MM.1S (cell line): ENCODE measurements around the gene NINL.

Source experiments
- EZH2phosphoT487 ChIP-seq: fragments of 300-600 bp; sonication (generic); IDR thresholded peaks from 2 replicates; pipeline ENCODE4 v1.6.1; 2018; ENCODE audit warnings: antibody characterized with exemption, low read length
- TF ChIP-seq, protein P1 (sequence below): fragments of 300-600 bp; sonication (generic); IDR thresholded peaks from 2 replicates; pipeline ENCODE4 v1.5.1; 2016; ENCODE audit warnings: antibody characterized with exemption, low read length, mixed read lengths

DNA sequence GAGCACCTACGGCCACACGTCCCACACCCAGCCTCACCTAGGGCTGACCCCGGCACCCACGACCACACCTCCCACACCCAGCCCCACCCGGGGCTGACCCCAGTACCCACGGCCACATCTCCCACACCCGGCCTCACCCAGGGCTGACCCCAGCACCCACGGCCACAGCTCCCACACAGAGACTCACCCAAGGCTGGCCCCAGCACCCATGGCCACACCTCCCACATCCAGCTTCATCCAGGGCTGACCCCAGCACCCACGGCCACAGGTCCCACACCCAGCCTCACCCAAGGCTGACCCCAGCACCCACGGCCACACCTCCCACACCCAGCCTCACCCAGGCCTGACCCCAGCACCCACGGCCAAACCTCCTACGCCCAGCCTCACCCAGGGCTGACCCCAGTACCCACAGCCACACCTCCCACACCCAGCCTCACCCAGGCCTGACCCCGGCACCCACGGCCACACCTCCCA is 36.7 kb downstream of the NINL start:
- TF ChIP-seq, protein P1, sequence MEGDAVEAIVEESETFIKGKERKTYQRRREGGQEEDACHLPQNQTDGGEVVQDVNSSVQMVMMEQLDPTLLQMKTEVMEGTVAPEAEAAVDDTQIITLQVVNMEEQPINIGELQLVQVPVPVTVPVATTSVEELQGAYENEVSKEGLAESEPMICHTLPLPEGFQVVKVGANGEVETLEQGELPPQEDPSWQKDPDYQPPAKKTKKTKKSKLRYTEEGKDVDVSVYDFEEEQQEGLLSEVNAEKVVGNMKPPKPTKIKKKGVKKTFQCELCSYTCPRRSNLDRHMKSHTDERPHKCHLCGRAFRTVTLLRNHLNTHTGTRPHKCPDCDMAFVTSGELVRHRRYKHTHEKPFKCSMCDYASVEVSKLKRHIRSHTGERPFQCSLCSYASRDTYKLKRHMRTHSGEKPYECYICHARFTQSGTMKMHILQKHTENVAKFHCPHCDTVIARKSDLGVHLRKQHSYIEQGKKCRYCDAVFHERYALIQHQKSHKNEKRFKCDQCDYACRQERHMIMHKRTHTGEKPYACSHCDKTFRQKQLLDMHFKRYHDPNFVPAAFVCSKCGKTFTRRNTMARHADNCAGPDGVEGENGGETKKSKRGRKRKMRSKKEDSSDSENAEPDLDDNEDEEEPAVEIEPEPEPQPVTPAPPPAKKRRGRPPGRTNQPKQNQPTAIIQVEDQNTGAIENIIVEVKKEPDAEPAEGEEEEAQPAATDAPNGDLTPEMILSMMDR, result no peak
- TF ChIP-seq EZH2phosphoT487, result no peak
